Effector memory CD4-positive, alpha-beta T cell (primary cell): ENCODE measurements around the gene MIOS.

Experiments
- DNase-seq, 3 donors: peaks; one replicate each; pipeline ENCODE4 v3.0.0-alpha.2; 2020
- H3K27ac ChIP-seq: 2 replicates; pipeline ENCODE4 v1.7.0; 2013; ENCODE audit warnings: mild to moderate bottlenecking, low read length, moderate library complexity; ENCODE audit not compliant: insufficient read depth, poor library complexity, severe bottlenecking
- H3K27me3 ChIP-seq: replicated peaks from 2 replicates; pipeline ENCODE4 v1.7.0; 2013; ENCODE audit warnings: mild to moderate bottlenecking, low read length; ENCODE audit not compliant: insufficient read depth, control insufficient read depth, poor library complexity, severe bottlenecking
- H3K36me3 ChIP-seq: 2 replicates; pipeline ENCODE4 v1.7.0; 2013; ENCODE audit warnings: mild to moderate bottlenecking, low read length, moderate library complexity; ENCODE audit not compliant: control insufficient read depth, insufficient read depth
- H3K4me1 ChIP-seq: 2 replicates; pipeline ENCODE4 v1.7.0; 2013; ENCODE audit warnings: low read length, mild to moderate bottlenecking; ENCODE audit not compliant: control insufficient read depth, insufficient read depth, poor library complexity, severe bottlenecking
- H3K4me3 ChIP-seq: 2 replicates; pipeline ENCODE4 v1.7.0; 2013; ENCODE audit warnings: low read length, low read depth, mild to moderate bottlenecking; ENCODE audit not compliant: insufficient read depth, poor library complexity, severe bottlenecking
- H3K9me3 ChIP-seq: 2 replicates; pipeline ENCODE4 v1.7.0; 2013; ENCODE audit warnings: mild to moderate bottlenecking, low read length, moderate library complexity; ENCODE audit not compliant: control insufficient read depth

MIOS gene

DNA sequence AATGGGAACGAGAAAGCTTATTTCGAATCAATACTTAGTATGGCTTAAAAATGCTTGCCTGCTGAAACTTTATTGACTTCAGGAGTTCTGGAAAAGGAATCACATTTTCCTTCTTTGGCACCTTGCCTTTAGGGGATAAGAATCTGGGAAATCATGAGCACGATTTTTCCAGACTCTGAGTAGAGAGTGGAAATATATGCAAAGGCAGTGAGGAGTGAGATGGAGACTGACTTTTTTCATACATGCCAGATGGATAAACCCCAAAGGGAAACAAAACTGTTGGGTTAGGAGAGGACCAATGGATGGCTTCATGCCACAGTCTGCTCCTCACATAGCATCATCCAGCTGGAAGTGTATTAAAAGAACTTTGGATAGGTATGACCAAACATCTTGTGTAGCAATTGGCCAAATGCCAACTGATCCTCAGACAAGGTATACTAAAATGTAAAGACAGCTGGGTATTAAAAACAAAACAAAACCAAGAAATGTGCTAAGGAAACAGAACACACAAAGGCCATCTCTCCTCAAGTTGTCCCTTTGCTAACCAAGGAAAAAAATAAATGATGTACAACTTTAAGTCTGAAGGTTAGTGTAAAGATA lies 32.8 kb upstream of the MIOS start:
- H3K9me3 ChIP-seq = no peaks in the 10 kb centered on the region
- DNase-seq = no peak
- no peaks in the 10 kb centered on the region for H3K27me3 ChIP-seq
- no peaks in the 10 kb centered on the region for H3K4me1 ChIP-seq
- no peaks in the 10 kb centered on the region for H3K36me3 ChIP-seq
- no peak overlapping the region for H3K4me3 ChIP-seq
- H3K27ac ChIP-seq = no peak overlapping the region

DNA sequence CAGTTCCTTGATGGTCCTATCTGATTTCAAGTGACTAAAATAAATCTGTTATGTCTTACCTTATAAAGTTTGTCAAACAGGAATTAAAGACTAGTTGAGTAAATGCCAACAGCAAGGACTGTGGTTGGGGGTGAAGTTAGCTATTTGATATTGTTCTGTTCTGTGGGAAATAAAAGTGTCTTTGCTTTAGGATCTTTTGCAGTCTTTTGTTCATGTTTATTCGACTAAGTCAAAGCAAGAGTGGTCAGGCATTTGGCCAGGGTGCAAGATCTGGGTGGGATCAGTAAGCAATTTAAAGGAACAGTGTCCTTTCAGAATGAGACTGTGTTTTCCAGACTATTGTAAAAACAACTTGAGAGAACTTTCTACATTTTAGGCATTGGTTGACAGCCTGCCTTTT lies 31.0 kb upstream of the MIOS start, which contains the start of gene COL28A1:
TSS of gene COL28A1 (minus strand) at position 183 of the 400 bp plus-strand sequence. CDS start 2,998 bp downstream, outside the sequence.
- DNase-seq = no peak
- Histone ChIP-seq H3K4me1 (no peaks in the 10 kb centered on the region), H3K36me3 (no peaks in the 10 kb centered on the region), H3K9me3 (no peaks in the 10 kb centered on the region), H3K27me3 (no peaks in the 10 kb centered on the region), H3K27ac (no peak within 1 kb of the TSS), H3K4me3 (no peak within 1 kb of the TSS)

DNA sequence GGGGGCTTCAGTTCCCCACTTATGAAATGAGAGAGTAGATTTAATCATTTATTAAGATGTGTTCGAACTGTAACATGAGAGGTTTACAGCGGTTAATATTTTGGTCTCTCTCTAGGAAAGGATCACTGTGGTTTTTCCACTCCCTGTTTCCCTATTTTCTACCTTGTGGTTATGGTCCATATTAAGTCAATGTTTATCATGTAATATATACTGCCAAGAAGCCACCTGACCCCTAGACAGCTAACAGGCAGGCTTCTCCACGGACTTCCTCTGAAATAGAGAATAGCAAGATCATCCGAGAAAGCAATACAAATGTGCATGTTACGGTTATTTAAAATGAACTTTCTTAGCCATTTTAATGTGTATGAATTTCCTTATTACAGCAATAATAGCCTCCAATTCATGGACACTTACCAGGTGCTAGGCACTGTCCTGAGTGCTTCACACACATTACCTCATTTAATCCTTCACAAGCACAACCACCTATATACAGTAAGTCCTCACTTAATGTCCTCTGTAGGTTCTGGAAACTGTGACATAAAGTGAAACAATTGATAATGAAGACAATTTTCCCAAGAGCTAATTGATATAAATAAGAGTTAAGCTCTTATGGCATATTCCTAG lies 30.2 kb upstream of the MIOS start:
- Histone ChIP-seq H3K27me3 (no peaks in the 10 kb centered on the region), H3K36me3 (no peaks in the 10 kb centered on the region), H3K27ac (no peak overlapping the region), H3K4me3 (no peak overlapping the region), H3K9me3 (no peaks in the 10 kb centered on the region), H3K4me1 (no peaks in the 10 kb centered on the region)
- DNase-seq = no peak

DNA sequence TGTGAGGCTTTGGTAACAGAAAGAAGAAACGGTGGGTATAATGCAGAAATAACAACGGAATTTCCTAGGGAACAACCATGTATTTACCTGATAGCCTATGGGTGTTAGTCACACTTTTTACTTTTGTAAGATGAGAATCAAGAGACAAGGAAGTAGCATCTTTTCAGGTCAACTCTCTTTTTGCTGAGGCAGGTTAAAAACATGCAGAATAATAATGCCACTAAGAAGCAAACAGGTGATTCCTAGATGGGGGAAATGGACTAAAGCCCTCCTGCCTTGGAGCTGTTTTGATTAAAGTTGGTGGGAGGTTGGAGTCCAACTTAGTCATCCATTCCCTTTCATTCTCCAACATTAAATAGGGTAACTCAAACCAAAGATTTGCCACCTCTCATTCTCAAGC lies 29.0 kb upstream of the MIOS start:
- no peak overlapping the region for H3K4me3 ChIP-seq
- no peaks in the 10 kb centered on the region for H3K4me1 ChIP-seq
- H3K36me3 ChIP-seq = no peaks in the 10 kb centered on the region
- no peak overlapping the region for H3K27ac ChIP-seq
- no peaks in the 10 kb centered on the region for H3K27me3 ChIP-seq
- H3K9me3 ChIP-seq = no peaks in the 10 kb centered on the region
- DNase-seq = no peak

DNA sequence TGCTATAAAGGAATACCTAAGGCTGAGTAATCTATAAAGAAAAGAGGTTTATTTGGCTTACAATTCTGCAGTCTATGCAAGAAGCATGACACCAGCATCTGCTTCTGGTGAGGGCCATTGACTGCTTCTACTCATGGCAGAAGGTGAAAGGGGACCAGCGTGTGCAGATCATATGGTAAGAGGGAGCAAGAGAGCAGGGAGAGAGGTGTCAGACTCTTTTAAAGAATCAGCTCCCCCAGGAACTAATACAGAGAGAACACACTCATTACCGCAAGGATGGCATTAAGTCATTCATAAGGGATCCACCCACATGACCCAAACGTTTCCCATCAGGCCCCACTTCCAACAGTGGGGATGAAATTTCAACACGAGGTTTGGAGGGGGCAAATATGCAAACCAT lies 27.5 kb upstream of the MIOS start:
- Histone ChIP-seq H3K27me3 (no peaks in the 10 kb centered on the region), H3K4me3 (no peak overlapping the region), H3K27ac (no peak overlapping the region), H3K9me3 (no peaks in the 10 kb centered on the region), H3K4me1 (no peaks in the 10 kb centered on the region), H3K36me3 (no peaks in the 10 kb centered on the region)
- DNase-seq = no peak

DNA sequence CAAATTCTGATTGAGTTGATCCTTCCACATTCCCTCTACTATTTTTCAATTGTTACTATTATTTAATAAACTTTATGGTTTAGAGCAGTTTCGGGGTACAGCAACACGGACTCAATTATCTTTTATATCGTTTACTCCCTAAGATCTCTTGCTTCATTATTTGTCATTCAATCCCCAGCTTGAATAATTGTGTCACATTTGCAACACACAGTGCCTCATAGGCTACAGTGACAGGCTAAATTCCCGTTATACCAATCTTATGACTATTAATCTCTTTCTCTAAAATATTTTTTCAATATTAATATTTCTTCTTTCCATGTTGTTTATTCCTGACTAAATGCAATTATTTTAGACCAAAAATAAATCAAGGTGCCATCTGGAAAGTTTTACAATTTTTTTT lies 27.0 kb upstream of the MIOS start:
- no peaks in the 10 kb centered on the region for H3K9me3 ChIP-seq
- H3K27me3 ChIP-seq = no peaks in the 10 kb centered on the region
- H3K27ac ChIP-seq = no peak overlapping the region
- H3K4me3 ChIP-seq = no peak overlapping the region
- H3K36me3 ChIP-seq = no peaks in the 10 kb centered on the region
- no peak for DNase-seq
- H3K4me1 ChIP-seq = no peaks in the 10 kb centered on the region

DNA sequence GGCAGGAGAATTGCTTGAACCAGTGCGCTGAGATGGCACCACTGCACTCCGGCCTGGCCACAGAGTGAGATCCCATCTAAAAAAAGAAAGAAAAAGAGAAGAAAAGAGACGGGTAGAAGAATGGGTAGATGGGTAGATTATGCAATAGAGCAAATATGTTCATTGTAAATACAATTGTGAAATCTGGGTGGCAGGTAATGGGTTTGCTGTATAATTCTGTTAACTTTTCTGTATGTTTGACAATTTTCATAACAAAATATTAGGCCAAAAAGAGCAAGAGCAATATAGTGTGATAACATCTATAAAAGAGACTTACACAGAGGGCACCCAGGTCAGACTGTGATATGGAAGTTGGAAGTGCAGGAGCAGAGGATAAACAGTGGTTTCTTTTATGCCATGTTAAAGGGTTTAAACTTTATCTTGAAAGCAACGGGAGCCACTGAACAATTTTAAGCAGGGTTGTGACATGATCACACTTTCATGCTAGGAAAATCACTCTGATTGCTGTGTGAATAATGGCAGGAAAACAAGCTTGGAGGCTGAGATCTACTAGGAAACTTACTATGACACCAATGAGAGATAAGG lies 24.3 kb upstream of the MIOS start:
- Histone ChIP-seq H3K36me3 (no peaks in the 10 kb centered on the region), H3K4me1 (no peaks in the 10 kb centered on the region), H3K27me3 (no peaks in the 10 kb centered on the region), H3K27ac (no peak overlapping the region), H3K9me3 (no peaks in the 10 kb centered on the region), H3K4me3 (no peak overlapping the region)
- DNase-seq = no peak

DNA sequence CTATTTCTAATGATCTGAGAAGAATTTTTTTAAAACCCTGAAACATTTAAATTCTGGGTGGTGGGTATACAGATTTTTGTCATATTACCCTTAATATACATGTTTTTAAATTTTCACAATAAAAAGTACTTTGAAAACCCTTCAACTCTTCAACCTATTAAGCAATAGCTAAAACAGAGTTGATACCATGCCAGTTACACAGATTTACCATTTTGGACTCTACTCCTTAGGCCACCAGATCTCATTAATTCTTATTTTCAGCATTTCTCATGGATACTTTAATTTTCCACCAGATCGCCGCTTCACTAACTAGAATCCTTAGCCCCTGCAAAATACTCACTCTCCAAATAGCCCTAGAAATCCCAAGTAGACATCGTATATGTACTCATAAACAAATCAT lies 18.3 kb upstream of the MIOS start:
- Histone ChIP-seq H3K27me3 (no peaks in the 10 kb centered on the region), H3K27ac (no peak overlapping the region), H3K9me3 (no peaks in the 10 kb centered on the region), H3K36me3 (no peaks in the 10 kb centered on the region), H3K4me3 (no peak overlapping the region), H3K4me1 (no peaks in the 10 kb centered on the region)
- no peak for DNase-seq

DNA sequence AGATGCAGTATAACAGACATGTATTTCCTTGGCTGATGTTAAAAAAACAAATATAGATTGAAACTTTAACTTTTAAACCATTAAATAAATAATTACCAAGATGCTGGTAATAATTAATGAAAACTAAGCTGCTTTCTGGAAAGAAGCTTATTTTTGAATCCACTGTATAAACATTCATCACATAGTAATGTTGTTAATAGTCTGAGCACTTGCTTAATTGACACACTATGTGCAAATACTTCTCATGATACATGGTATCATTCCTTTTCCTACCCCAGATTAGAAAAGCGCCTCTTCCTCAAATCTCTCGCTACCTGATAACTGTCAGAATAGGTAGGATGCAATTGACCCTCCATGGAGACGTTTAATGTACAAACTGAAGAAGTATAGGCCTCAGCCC lies 16.0 kb upstream of the MIOS start:
- H3K27me3 ChIP-seq = no peaks in the 10 kb centered on the region
- no peak overlapping the region for H3K27ac ChIP-seq
- no peaks in the 10 kb centered on the region for H3K4me1 ChIP-seq
- no peaks in the 10 kb centered on the region for H3K9me3 ChIP-seq
- H3K4me3 ChIP-seq = no peak overlapping the region
- H3K36me3 ChIP-seq = no peaks in the 10 kb centered on the region
- DNase-seq = no peak

DNA sequence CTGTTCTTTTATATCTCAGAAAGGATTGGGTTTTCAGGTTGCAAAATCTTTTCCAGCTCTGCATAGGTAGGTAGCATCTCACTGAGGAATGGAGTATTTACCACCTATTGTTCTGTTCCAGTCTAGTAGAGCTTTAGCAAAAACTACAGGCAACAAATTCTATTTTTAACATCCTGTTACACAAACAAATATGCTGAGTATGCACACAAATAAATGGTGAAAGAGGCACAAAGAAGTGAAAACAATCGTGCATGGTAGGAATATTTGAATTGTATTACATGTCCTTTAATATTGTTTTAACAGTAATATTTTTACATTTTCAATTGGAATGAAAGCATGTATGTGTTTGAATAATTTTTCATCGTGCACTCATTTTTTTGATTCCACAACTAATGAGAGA lies 14.5 kb upstream of the MIOS start:
- Histone ChIP-seq H3K27me3 (no peaks in the 10 kb centered on the region), H3K4me1 (no peaks in the 10 kb centered on the region), H3K9me3 (no peaks in the 10 kb centered on the region), H3K36me3 (no peaks in the 10 kb centered on the region), H3K27ac (no peak overlapping the region), H3K4me3 (no peak overlapping the region)
- DNase-seq = no peak
